Ovary (tissue), 3 donors: Measurements from ENCODE around the gene DPH5.

Experiments
- CTCF ChIP-seq, 3 donors: fragments of 450-650 bp in 2 of 3; fragments of 200-600 bp in 1 of 3; IDR thresholded peaks; one replicate each; pipeline versions ENCODE4 v1.5.1 to v1.8.0; 2016 to 2022; ENCODE audit warnings: antibody characterized with exemption in 3 of 3, mild to moderate bottlenecking in 1 of 3
- EP300 ChIP-seq: sonication (generic); formaldehyde crosslinking; IDR thresholded peaks from one replicate; pipeline ENCODE4 v1.6.1; 2017; ENCODE audit warnings: antibody characterized with exemption
- POLR2A ChIP-seq: fragments of 450-650 bp; IDR thresholded peaks from one replicate; pipeline ENCODE4 v1.6.1; 2017; ENCODE audit warnings: antibody characterized with exemption, mild to moderate bottlenecking, moderate library complexity
- donor health status: DM: no; HTN: no; CAD: no.

- TF ChIP-seq CTCF (IDR thresholded peaks at IDR 0.05) (no peak), EP300 (no peak), POLR2A (no peak)
Observed at GRCh38 chr1:100976936-100977335, 48.6 kb downstream of the DPH5 start.
